ENCODE results near the gene FGF4. TPM values are rescaled to one million over a fixed set of nuclear protein-coding genes. Genes with fewer than 3 reads are reported as not detected.

FGF4 gene
- total RNA-seq (2012; rRNA removed) = not detected in 2 replicates

GRCh38 chr11:69775163-69775755 lies at the start of gene FGF4:
Gene FGF4 (minus strand): TSS chr11:69775341. CDS start chr11:69775084, 257 bp downstream.
- no peaks in the 10 kb centered on the region for H3K36me3 ChIP-seq (ENCODE audit: insufficient read depth, low read length)
- no peak within 1 kb of the TSS for H3K9ac ChIP-seq (ENCODE audit: low read depth, low read length)
- H3K4me1 ChIP-seq (ENCODE audit: control insufficient read depth, insufficient read depth, low read length) = no peaks in the 10 kb centered on the region
- H3K27me3 ChIP-seq (ENCODE audit: control insufficient read depth, insufficient read depth, low read length) = peaks cover 81% of the 10 kb centered on the region
- H3K9me3 ChIP-seq (replicated peaks; ENCODE audit: low read length) = no peaks in the 10 kb centered on the region
- H3K4me3 ChIP-seq (ENCODE audit: low read length) = no peak within 1 kb of the TSS
- H3K4me2 ChIP-seq (ENCODE audit: low read length) = no peak within 1 kb of the TSS

GRCh38 chr11:69823641-69824265 lies 48.6 kb upstream of the FGF4 start:
- Histone ChIP-seq H3K9me3 (replicated peaks; ENCODE audit: low read length) (no peaks in the 10 kb centered on the region), H3K9ac (ENCODE audit: low read depth, low read length) (no peak overlapping the region), H3K36me3 (ENCODE audit: insufficient read depth, low read length) (no peaks in the 10 kb centered on the region), H3K4me1 (ENCODE audit: control insufficient read depth, insufficient read depth, low read length) (no peaks in the 10 kb centered on the region), H3K27me3 (ENCODE audit: control insufficient read depth, insufficient read depth, low read length) (peaks cover 57% of the 10 kb centered on the region), H3K4me3 (ENCODE audit: low read length) (no peak overlapping the region), H3K4me2 (ENCODE audit: low read length) (no peak overlapping the region)

GRCh38 chr11:69822676-69823494 lies 47.7 kb upstream of the FGF4 start:
- no peak overlapping the region for H3K4me2 ChIP-seq (ENCODE audit: low read length)
- H3K27me3 ChIP-seq (ENCODE audit: control insufficient read depth, insufficient read depth, low read length) = peaks cover 61% of the 10 kb centered on the region
- H3K9ac ChIP-seq (ENCODE audit: low read depth, low read length) = no peak overlapping the region
- H3K4me1 ChIP-seq (ENCODE audit: control insufficient read depth, insufficient read depth, low read length) = no peaks in the 10 kb centered on the region
- no peak overlapping the region for H3K4me3 ChIP-seq (ENCODE audit: low read length)
- H3K36me3 ChIP-seq (ENCODE audit: insufficient read depth, low read length) = no peaks in the 10 kb centered on the region
- no peaks in the 10 kb centered on the region for H3K9me3 ChIP-seq (replicated peaks; ENCODE audit: low read length)

DNA sequence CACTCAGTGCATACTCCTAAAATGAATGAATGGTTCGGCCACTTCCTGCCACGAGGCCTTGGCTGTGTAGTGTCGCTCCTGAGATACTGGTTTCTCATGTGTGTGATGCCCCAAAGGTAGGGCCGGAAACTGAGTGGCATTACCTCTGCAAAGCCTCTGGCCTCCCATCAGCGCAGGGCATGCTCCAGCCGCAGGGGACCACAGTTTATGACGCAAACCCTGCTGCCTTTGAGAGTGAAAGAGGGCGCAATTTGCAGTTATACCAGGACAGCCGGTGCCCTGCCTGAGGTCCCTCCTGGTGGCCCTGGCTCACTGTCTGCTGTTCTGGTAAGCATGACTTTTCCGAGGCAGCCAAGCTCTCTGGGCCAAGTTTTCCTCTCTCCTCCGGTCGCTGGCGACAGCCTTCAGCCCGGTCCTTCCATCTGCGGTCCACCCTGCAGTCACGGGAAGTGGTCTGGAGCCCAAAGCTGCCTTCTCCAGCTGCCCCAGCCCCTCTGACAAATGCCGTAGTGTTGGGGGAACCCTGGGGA lies 46.4 kb upstream of the FGF4 start:
- H3K9me3 ChIP-seq (replicated peaks; ENCODE audit: low read length) = no peaks in the 10 kb centered on the region
- no peak overlapping the region for H3K9ac ChIP-seq (ENCODE audit: low read depth, low read length)
- H3K4me3 ChIP-seq (ENCODE audit: low read length) = no peak overlapping the region
- peaks cover 74% of the 10 kb centered on the region for H3K27me3 ChIP-seq (ENCODE audit: control insufficient read depth, insufficient read depth, low read length)
- no peak overlapping the region for H3K4me2 ChIP-seq (ENCODE audit: low read length)
- no peaks in the 10 kb centered on the region for H3K4me1 ChIP-seq (ENCODE audit: control insufficient read depth, insufficient read depth, low read length)
- no peaks in the 10 kb centered on the region for H3K36me3 ChIP-seq (ENCODE audit: insufficient read depth, low read length)

- Histone ChIP-seq H3K9ac (ENCODE audit: low read depth, low read length) (no peak overlapping the region), H3K4me2 (ENCODE audit: low read length) (no peak overlapping the region), H3K4me3 (ENCODE audit: low read length) (no peak overlapping the region), H3K9me3 (replicated peaks; ENCODE audit: low read length) (no peaks in the 10 kb centered on the region), H3K36me3 (ENCODE audit: insufficient read depth, low read length) (no peaks in the 10 kb centered on the region), H3K4me1 (ENCODE audit: control insufficient read depth, insufficient read depth, low read length) (no peaks in the 10 kb centered on the region), H3K27me3 (ENCODE audit: control insufficient read depth, insufficient read depth, low read length) (peaks cover 77% of the 10 kb centered on the region)
Measured at GRCh38 chr11:69820441-69820840, 45.3 kb upstream of the FGF4 start.

GRCh38 chr11:69819541-69820070 lies 44.5 kb upstream of the FGF4 start:
- H3K9me3 ChIP-seq (replicated peaks; ENCODE audit: low read length) = no peaks in the 10 kb centered on the region
- H3K9ac ChIP-seq (ENCODE audit: low read depth, low read length) = no peak overlapping the region
- peaks cover 81% of the 10 kb centered on the region for H3K27me3 ChIP-seq (ENCODE audit: control insufficient read depth, insufficient read depth, low read length)
- no peak overlapping the region for H3K4me2 ChIP-seq (ENCODE audit: low read length)
- H3K36me3 ChIP-seq (ENCODE audit: insufficient read depth, low read length) = no peaks in the 10 kb centered on the region
- no peaks in the 10 kb centered on the region for H3K4me1 ChIP-seq (ENCODE audit: control insufficient read depth, insufficient read depth, low read length)
- no peak overlapping the region for H3K4me3 ChIP-seq (ENCODE audit: low read length)

GRCh38 chr11:69818603-69819441 lies 43.7 kb upstream of the FGF4 start, which contains the start of gene FGF3:
Gene FGF3 (minus strand): TSS chr11:69819416. CDS start chr11:69818933, 483 bp downstream.
- Histone ChIP-seq H3K4me1 (ENCODE audit: control insufficient read depth, insufficient read depth, low read length) (no peaks in the 10 kb centered on the region), H3K36me3 (ENCODE audit: insufficient read depth, low read length) (no peaks in the 10 kb centered on the region), H3K9me3 (replicated peaks; ENCODE audit: low read length) (no peaks in the 10 kb centered on the region), H3K9ac (ENCODE audit: low read depth, low read length) (no peak within 1 kb of the TSS), H3K4me3 (ENCODE audit: low read length) (no peak within 1 kb of the TSS), H3K27me3 (ENCODE audit: control insufficient read depth, insufficient read depth, low read length) (peaks cover 75% of the 10 kb centered on the region), H3K4me2 (ENCODE audit: low read length) (no peak within 1 kb of the TSS)

- no peaks in the 10 kb centered on the region for H3K9me3 ChIP-seq (replicated peaks; ENCODE audit: low read length)
- H3K27me3 ChIP-seq (ENCODE audit: control insufficient read depth, insufficient read depth, low read length) = peaks cover 68% of the 10 kb centered on the region
Measured at GRCh38 chr11:69818231-69818602, 43.1 kb upstream of the FGF4 start.

GRCh38 chr11:69817265-69818230 lies 42.4 kb upstream of the FGF4 start:
- H3K4me2 ChIP-seq (ENCODE audit: low read length) = no peak overlapping the region
- no peaks in the 10 kb centered on the region for H3K4me1 ChIP-seq (ENCODE audit: control insufficient read depth, insufficient read depth, low read length)
- no peaks in the 10 kb centered on the region for H3K36me3 ChIP-seq (ENCODE audit: insufficient read depth, low read length)
- H3K9ac ChIP-seq (ENCODE audit: low read depth, low read length) = no peak overlapping the region
- peaks cover 62% of the 10 kb centered on the region for H3K27me3 ChIP-seq (ENCODE audit: control insufficient read depth, insufficient read depth, low read length)
- no peak overlapping the region for H3K4me3 ChIP-seq (ENCODE audit: low read length)
- no peaks in the 10 kb centered on the region for H3K9me3 ChIP-seq (replicated peaks; ENCODE audit: low read length)

More at GRCh38 chr11:69818231-69818602, 43.1 kb upstream of the FGF4 start:
- Histone ChIP-seq H3K36me3 (ENCODE audit: insufficient read depth, low read length) (no peaks in the 10 kb centered on the region), H3K9ac (ENCODE audit: low read depth, low read length) (no peak overlapping the region), H3K4me3 (ENCODE audit: low read length) (no peak overlapping the region), H3K4me1 (ENCODE audit: control insufficient read depth, insufficient read depth, low read length) (no peaks in the 10 kb centered on the region), H3K4me2 (ENCODE audit: low read length) (no peak overlapping the region)

- no peak overlapping the region for H3K4me3 ChIP-seq (ENCODE audit: low read length)
Measured at GRCh38 chr11:69816671-69817070, 41.5 kb upstream of the FGF4 start.

More at GRCh38 chr11:69816671-69817070, 41.5 kb upstream of the FGF4 start:
- Histone ChIP-seq H3K4me2 (ENCODE audit: low read length) (no peak overlapping the region), H3K9ac (ENCODE audit: low read depth, low read length) (no peak overlapping the region), H3K9me3 (replicated peaks; ENCODE audit: low read length) (no peaks in the 10 kb centered on the region), H3K4me1 (ENCODE audit: control insufficient read depth, insufficient read depth, low read length) (no peaks in the 10 kb centered on the region), H3K27me3 (ENCODE audit: control insufficient read depth, insufficient read depth, low read length) (peaks cover 61% of the 10 kb centered on the region), H3K36me3 (ENCODE audit: insufficient read depth, low read length) (no peaks in the 10 kb centered on the region)

Data from skeletal muscle satellite cell (primary cell).